GM18526 (cell line): ENCODE results near the gene LPP.

ENCODE experiments used
- POLR2A ChIP-seq: IDR thresholded peaks from 3 replicates; pipeline ENCODE4 v1.6.1; 2011; ENCODE audit not compliant: insufficient read length; ENCODE audit errors: extremely low read depth

The LPP gene

DNA sequence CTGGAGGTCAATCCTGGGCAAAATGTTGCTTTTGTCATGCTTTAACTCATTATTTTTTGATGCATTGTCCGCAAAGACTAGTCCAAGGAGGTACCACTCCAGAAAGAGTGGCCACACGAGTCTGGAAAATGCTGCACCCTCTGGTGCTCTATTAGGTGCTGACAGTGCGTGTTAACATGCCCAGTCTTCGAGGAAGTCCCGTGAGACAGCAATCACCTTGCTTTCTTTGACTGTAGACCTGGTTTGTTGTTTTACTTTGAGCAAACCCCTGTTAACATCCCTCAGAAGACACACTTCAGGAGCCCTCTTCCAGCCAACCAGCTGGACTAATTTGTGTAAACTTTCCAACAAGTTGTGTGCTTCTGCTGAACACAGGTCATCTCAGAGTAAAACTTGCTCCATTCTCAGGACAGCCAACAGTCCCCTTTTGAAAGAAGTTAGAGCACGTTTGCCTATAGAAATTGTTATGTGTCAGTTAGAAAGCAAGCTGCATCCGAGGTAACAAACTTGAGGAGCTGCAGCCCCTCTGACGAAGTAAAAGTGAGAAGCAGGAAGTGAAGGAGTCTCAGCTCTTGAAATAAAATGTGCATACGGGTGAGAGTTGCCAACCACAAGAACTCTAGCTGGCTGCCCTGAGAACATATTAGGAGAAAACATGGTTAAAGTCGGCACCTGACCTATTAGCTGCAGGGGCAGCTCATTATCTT lies 205.0 kb downstream of the LPP start:
- TF ChIP-seq POLR2A: no peak

- TF ChIP-seq POLR2A: no peak
Measured at GRCh38 chr3:188360364-188360881, 206.5 kb downstream of the LPP start.

- no peak for TF ChIP-seq POLR2A
Measured at GRCh38 chr3:188361888-188362287, 207.9 kb downstream of the LPP start.

- no peak for TF ChIP-seq POLR2A
Measured at GRCh38 chr3:188362405-188362831, 208.5 kb downstream of the LPP start.

DNA sequence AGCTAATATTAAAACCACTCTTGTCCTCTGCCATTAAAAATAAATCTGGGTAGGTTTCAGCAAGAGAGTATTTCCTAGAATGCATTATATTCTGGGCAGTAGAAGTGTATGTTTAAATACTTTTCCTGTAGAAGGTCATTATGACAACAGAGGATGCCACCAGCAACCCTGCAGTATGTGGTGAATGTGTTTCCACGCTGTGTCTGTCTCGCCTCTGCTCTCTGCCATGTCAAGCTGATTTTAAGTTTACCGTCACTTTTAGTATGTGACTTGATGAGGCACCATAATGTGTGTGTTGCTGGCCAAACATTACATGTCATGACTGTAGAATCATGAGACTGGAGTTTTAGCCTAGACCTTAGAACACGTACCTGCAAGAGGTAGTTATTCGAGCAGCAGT lies 211.2 kb downstream of the LPP start:
- TF ChIP-seq POLR2A: no peak

GRCh38 chr3:188365988-188366698 lies 212.2 kb downstream of the LPP start:
- TF ChIP-seq POLR2A: no peak

GRCh38 chr3:188367678-188368077 lies 213.7 kb downstream of the LPP start:
- no peak for TF ChIP-seq POLR2A

GRCh38 chr3:188369526-188369925 lies 215.6 kb downstream of the LPP start:
- TF ChIP-seq POLR2A: no peak

DNA sequence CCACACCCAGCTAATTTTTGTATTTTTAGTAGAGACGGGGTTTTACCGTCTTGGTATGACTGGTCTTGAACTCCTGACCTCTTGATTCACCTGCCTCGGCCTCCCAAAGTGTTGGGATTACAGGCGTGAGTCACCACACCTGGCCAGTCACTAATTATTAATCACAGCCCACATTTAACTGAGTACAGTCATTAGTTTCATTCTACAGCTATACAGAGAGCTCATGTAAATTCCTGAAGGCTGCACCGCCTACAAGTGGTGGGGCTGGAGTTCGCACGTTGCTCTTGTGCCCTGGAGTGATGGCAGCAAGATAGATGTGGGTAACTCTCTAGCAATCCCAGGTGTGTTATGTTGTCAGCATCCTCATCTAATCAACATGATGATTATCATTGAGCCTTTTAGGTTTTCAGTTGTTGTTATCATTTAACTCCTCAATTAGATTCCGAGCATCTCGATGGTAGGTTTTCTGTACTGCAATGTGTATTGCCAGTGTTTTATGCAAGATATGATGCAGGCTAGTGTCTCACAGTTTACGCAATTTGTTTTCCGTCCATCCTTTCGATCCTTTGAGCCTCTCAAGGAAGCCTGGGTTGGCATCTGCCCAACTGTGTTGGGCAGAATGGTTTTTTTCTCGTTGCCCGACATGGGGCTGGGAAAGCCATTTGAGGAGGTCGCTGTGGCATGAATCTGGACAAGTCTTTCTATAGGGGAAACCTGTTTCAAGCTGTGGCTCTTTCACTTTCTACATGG lies 216.3 kb downstream of the LPP start:
- no peak for TF ChIP-seq POLR2A

- no peak for TF ChIP-seq POLR2A
Measured at GRCh38 chr3:188378786-188379185, 224.8 kb downstream of the LPP start.

- TF ChIP-seq POLR2A: no peak
Measured at GRCh38 chr3:188380252-188380651, 226.3 kb downstream of the LPP start.

DNA sequence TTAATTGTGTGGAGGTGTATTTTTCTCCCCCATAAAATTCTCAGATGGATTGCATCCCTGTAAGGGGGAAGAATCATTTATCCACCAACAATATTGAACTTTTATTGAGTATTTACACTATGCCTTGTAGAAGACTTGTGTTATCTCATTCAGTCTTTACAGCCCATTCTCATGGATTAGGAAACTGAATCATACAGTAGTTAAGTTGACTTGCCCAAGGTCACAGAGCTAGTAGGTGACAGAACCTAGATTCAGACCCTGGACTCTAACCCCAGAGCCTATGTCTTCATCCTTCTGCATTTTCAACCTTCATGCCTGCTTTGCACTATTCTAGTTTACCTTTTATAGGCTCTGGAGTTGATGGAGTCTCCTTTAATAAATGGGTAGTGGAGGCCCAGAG lies 226.8 kb downstream of the LPP start:
- TF ChIP-seq POLR2A: no peak

DNA sequence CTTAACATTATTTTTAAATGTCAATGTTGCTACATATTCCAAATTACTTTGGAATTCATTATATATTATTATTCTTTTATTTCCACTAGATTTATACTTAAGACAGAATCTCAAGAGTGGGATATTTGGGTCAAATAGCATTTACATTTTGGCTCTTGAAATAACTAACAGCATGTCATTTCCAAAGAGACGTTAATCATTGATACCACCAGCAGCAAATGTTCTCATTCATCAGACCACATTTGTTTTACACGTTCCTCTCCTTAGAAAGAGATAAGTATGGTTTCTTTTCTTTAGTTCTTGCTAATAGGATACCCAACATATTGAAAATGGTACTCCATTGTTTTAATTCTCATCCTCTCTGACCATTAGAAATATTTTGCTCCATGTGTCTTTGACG lies 229.8 kb downstream of the LPP start:
- TF ChIP-seq POLR2A: no peak

GRCh38 chr3:188385295-188385694 lies 231.3 kb downstream of the LPP start:
- TF ChIP-seq POLR2A: no peak

- no peak for TF ChIP-seq POLR2A
Measured at GRCh38 chr3:188389711-188390342, 235.9 kb downstream of the LPP start.

DNA sequence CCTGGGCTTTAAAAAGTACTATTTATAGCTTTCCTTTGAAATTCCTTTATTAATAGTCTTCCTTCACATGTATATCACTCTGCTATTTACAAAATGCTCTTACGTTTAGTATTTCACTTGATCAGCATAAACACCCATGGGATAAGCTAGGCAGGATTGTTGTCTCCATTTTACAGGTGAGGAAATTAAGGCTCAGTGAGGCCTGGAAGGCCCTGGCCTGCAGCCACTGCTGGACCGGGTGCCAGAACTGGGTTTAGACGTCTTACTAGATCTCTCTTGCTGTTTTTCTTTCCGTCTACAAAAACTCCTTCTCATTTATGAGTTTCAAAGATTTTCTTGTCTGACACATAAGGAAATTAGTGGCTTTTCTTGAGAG lies 236.4 kb downstream of the LPP start:
- no peak for TF ChIP-seq POLR2A
